Activated naive CD8-positive, alpha-beta T cell treated with anti-CD3 and anti-CD28 coated beads, Interleukin-2, amount 50 U/mL, for 24 hours (primary cell): ENCODE measurements around the gene MAMLD1.
A peak's percentile ranks its signal among the peaks of the same experiment; 100 is the strongest.
"Not testable (repeated sequence)": the region's sequence is repeated elsewhere in the genome, so short reads cannot be mapped to it uniquely, and the experiment has no call there.

Experiments
- ATAC-seq: fragments of 150-1000 bp; cut with Tn5 transposase; one replicate; pipeline ENCODE4 v1.10.0; 2021
- DNase-seq: peaks from one replicate; pipeline ENCODE4 v3.0.0; 2021
- H3K27ac Mint-ChIP-seq: one replicate; pipeline ENCODE4 v1.8.0; 2021; ENCODE audit warnings: mild to moderate bottlenecking, mixed read lengths
- H3K27me3 Mint-ChIP-seq: one replicate; pipeline ENCODE4 v1.8.0; 2021; ENCODE audit warnings: mixed read lengths
- H3K36me3 Mint-ChIP-seq: one replicate; pipeline ENCODE4 v1.8.0; 2021; ENCODE audit warnings: low read depth, mixed read lengths
- H3K4me1 Mint-ChIP-seq: one replicate; pipeline ENCODE4 v1.8.0; 2021; ENCODE audit warnings: mixed read lengths
- H3K4me3 Mint-ChIP-seq: one replicate; pipeline ENCODE4 v1.8.0; 2021; ENCODE audit warnings: mild to moderate bottlenecking, moderate library complexity, mixed read lengths
- H3K9me3 Mint-ChIP-seq: one replicate; pipeline ENCODE4 v1.8.0; 2021; ENCODE audit warnings: mixed read lengths

MAMLD1 gene

DNA sequence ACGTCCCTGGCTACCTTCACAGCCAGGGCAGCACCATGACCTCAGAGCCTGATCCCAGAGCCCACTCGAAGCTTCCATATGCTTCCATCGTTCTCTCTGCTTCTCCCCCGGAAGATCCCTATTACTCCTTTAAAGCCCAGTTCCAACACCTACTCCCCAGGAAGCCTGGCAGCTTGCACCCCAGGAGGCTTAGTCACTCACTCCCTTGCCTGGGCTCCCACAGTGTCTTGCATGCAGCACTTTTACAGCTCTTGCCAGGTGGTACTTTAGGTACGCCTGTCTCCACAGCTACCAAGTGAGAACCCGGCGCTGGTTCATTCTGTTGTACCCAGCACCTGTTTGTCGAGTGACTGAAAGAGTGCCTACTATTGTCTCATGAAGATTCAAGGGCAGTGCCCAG is 24.5 kb upstream of the MAMLD1 start:
- no peak overlapping the region for H3K27ac Mint-ChIP-seq
- H3K36me3 Mint-ChIP-seq: no peaks in the 10 kb centered on the region
- no peak for DNase-seq

DNA sequence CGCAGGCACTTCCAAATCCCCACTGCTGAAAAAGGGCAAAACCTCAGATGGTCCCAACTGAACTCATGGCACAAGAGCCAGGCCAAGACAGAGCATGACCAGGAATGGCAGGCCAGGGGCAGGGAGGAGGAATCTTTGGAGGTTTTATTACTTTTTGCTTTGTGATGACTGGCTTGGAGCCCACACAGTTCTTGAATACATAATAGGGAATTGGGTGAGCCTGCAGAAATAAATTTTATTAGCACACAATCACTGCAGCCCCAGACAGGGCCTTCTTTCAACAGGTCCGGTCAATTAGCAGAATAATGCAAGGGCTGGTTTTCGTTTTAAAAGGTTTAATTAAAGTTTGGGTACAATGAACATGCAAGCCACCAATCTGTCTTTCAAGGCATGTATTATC is 23.4 kb upstream of the MAMLD1 start:
- Mint-ChIP-seq H3K4me1 (no peaks in the 10 kb centered on the region), H3K36me3 (no peaks in the 10 kb centered on the region), H3K9me3 (no peaks in the 10 kb centered on the region), H3K4me3 (no peak overlapping the region), H3K27ac (no peak overlapping the region), H3K27me3 (peaks cover under 1% of the 10 kb centered on the region)
- ATAC-seq (no peak), DNase-seq (no peak)

More for the DNA sequence above, 24.5 kb upstream of the MAMLD1 start:
- no peaks in the 10 kb centered on the region for H3K27me3 Mint-ChIP-seq
- no peaks in the 10 kb centered on the region for H3K4me1 Mint-ChIP-seq
- no peak overlapping the region for H3K4me3 Mint-ChIP-seq
- H3K9me3 Mint-ChIP-seq: no peaks in the 10 kb centered on the region
- no peak for ATAC-seq

DNA sequence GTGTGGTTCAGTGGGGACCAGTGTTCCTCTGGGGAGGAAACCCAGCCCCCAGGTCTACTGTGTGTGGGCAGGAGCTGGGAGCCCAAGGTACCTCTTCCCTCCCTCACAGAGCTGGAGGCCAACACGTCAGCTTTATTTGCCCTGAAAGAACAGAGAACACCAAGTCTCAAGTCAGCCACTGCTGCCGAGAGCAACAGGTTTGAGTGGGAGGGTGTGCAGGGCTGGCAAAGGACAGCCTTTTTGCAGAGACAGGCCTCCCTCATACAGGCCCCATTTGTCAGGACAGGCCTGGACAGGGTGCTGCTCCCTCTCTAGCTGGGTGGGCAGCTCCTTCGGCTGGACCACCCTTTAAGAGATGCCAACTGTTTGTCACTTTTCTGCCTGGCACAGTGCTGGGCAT is 22.8 kb upstream of the MAMLD1 start:
- H3K27ac Mint-ChIP-seq, H3K4me3 Mint-ChIP-seq, H3K9me3 Mint-ChIP-seq, H3K36me3 Mint-ChIP-seq, H3K27me3 Mint-ChIP-seq, DNase-seq, H3K4me1 Mint-ChIP-seq, ATAC-seq: not testable (repeated sequence)

DNA sequence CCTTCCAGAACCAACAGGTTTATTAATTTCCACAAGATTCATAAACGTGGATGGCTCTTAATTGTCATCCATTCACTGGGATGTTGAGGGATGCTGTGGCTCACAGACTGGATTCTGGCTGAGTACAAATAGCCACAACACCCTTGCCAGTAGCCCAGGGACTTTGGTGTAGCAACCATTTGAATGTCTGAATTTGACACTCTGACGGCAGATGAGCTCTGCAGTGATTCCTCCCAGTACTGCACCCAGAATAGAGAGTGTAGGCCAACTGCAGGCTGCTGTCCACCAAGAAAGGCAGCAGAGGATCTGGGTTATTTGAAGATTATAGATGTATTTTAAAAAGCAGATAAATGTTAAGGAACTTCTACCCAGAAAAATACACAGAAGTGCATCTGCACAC is 15.6 kb upstream of the MAMLD1 start:
- Mint-ChIP-seq H3K36me3 (no peaks in the 10 kb centered on the region), H3K4me3 (no peak overlapping the region), H3K4me1 (no peaks in the 10 kb centered on the region), H3K27me3 (peaks cover 7% of the 10 kb centered on the region), H3K27ac (no peak overlapping the region), H3K9me3 (no peaks in the 10 kb centered on the region)
- DNase-seq: no peak
- no peak for ATAC-seq

DNA sequence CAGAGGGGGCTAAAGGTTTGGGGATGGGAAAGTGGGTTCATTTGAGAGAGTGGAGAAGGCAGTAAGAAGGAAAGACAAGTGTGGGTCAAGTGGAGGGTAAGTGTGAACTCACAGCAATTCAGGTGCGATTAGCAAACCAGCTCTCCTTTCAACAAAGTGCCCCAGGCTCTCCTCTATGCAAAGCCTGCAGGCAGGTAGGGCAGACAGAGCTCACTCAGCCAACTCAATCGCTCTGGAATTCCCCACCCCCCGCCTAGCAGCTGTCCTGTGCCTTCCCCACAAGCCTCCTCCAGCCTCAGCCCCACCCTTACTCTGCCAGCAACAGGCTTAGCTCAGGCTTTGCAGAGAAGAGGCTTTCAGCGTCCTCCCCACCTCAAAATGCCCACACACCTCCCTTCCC is 14.8 kb upstream of the MAMLD1 start:
- Mint-ChIP-seq H3K4me1 (no peaks in the 10 kb centered on the region), H3K9me3 (no peaks in the 10 kb centered on the region), H3K27me3 (peaks cover 10% of the 10 kb centered on the region), H3K4me3 (no peak overlapping the region), H3K27ac (no peak overlapping the region), H3K36me3 (no peaks in the 10 kb centered on the region)
- DNase-seq: no peak
- no peak for ATAC-seq

DNA sequence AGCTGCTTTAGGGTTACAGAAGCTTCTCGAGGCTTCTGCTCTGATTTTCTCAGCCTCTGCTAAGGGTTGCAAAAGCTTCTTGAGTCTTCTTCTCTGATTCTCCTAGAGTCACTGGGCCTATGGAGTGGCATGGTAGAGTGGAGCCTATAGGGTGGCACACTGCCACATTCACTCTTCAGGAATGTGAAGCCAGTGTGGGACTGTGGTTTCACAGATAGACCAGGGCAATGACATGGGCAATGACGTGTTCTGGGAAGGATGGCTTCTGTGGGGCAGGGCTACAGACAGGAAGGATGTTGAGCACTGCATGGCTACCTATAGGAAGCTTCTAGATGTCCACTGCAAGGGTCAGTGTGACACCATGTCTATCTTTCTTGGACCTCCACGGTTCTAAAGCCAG is 11.0 kb upstream of the MAMLD1 start:
- H3K27me3 Mint-ChIP-seq: peaks cover 8% of the 10 kb centered on the region
- H3K9me3 Mint-ChIP-seq: no peaks in the 10 kb centered on the region
- DNase-seq (no peak), ATAC-seq (no peak)
- no peaks in the 10 kb centered on the region for H3K36me3 Mint-ChIP-seq
- H3K27ac Mint-ChIP-seq: no peak overlapping the region
- no peaks in the 10 kb centered on the region for H3K4me1 Mint-ChIP-seq
- H3K4me3 Mint-ChIP-seq: no peak overlapping the region

DNA sequence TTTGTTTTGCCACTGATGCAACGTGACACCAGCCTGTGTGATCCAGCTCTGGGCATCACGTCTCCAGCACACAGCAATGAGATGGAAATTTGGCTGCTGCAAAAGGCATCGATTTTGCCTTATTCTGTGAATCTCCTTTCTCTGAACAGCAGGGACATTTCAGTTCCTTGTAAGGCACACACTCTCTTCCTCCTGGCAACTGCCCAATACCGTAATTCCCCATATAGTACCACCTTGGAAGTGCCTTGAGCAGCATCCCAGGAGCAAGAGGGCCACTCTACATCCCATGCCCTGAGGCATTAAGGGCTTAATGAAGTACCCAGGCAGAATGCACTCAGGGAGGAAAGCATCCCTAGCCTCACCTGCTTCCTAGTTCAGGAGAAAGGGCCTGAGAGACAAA is 10.5 kb upstream of the MAMLD1 start:
- no peak for DNase-seq
- ATAC-seq: no peak
- Mint-ChIP-seq H3K36me3 (no peaks in the 10 kb centered on the region), H3K9me3 (no peaks in the 10 kb centered on the region), H3K27ac (no peak overlapping the region), H3K4me1 (no peaks in the 10 kb centered on the region), H3K27me3 (peaks cover 8% of the 10 kb centered on the region), H3K4me3 (no peak overlapping the region)

DNA sequence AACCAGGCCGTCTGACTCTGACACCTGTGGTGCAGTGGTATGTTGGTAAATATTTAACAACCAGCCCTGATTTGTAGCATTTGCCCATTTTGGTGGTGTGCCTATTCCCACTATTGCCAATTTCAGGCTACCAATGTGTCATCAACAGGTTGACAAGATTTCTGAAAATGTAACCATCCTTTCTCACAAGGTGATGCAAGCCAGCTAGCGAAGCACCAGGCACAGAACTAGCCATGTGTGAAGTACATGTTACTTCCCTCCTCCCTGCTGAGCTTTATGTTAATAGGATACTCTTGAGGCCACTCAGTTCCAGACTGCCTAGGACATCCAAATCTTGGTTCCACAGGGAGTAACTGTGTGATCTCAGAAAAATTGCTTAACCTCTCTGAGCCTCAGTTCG is 7.2 kb upstream of the MAMLD1 start:
- peaks cover 21% of the 10 kb centered on the region for H3K27me3 Mint-ChIP-seq

DNA sequence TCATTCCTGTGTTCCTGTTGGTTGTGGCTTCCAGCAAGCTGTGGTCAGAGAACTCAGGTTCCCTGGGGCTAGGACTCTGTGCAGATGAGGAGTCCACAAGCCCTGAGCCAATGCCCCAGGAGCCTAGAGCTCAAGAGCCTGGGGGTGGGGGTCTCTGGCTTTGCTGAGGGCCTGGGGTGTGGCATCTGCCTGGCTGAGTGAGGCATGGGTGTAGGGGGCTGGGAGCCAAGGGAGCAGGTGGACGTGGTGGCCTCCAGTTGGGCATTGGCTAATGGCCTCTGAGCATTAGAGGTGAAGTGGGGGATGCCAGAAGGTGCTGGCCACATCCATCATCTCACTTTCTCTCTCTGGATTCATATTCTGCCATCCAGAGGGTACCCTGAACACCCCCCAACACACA is 5.3 kb upstream of the MAMLD1 start:
- H3K9me3 Mint-ChIP-seq: no peaks in the 10 kb centered on the region
- no peak for ATAC-seq
- no peaks in the 10 kb centered on the region for H3K36me3 Mint-ChIP-seq
- H3K4me1 Mint-ChIP-seq: peaks cover 6% of the 10 kb centered on the region
- no peak overlapping the region for H3K27ac Mint-ChIP-seq
- peaks cover 25% of the 10 kb centered on the region for H3K27me3 Mint-ChIP-seq
- no peak for DNase-seq
- H3K4me3 Mint-ChIP-seq: no peak overlapping the region

More for the DNA sequence above, 7.2 kb upstream of the MAMLD1 start:
- no peak overlapping the region for H3K27ac Mint-ChIP-seq
- DNase-seq (no peak), ATAC-seq (no peak)
- H3K9me3 Mint-ChIP-seq: no peaks in the 10 kb centered on the region
- no peak overlapping the region for H3K4me3 Mint-ChIP-seq
- H3K4me1 Mint-ChIP-seq: no peaks in the 10 kb centered on the region
- no peaks in the 10 kb centered on the region for H3K36me3 Mint-ChIP-seq

DNA sequence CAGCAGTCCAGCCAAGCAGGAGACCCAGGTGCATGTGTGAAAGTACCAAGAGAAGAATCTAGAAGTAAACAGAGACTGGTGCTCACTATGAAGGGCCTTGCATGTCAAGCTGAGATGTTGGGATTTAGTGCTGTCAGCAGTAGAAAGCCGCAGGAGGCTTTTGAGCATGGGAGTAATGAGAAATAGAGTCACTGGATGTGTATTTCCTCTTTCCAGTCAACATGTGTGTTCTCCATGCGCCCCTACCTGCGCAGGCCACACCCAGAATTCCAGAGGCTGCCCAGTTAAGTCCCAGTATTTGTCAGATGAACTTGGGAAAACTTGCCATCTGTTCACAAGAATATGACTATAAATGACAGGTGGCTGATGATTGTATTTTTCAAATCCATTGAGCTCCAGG is 4.5 kb upstream of the MAMLD1 start:
- H3K4me1 Mint-ChIP-seq: peaks cover 6% of the 10 kb centered on the region
- H3K4me3 Mint-ChIP-seq: no peak overlapping the region
- no peak for DNase-seq
- no peaks in the 10 kb centered on the region for H3K36me3 Mint-ChIP-seq
- no peak for ATAC-seq
- no peaks in the 10 kb centered on the region for H3K9me3 Mint-ChIP-seq
- H3K27ac Mint-ChIP-seq: no peak overlapping the region
- peaks cover 25% of the 10 kb centered on the region for H3K27me3 Mint-ChIP-seq

DNA sequence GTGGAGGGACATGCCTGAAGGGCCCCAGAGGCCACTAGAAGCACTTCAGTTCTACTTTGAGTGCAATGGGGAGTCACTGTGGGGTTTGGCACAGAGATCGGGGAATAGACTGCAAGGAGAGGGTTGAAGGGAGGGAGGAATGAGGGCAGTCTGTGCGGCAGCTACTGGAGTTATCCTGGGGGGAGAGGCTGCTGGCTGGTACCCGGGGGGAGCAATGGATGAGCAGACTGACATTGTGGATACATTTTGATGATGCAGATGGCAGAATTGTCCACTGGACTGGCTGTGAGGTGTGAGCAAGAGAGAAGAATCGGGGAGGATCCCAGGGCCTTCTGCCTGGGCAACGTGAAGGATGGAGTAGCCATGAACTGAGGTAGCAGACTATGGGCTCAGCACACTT is 2.8 kb upstream of the MAMLD1 start:
- Mint-ChIP-seq H3K36me3 (no peaks in the 10 kb centered on the region), H3K27ac (no peak overlapping the region), H3K4me3 (no peak overlapping the region), H3K4me1 (peaks cover 6% of the 10 kb centered on the region), H3K27me3 (peaks cover 25% of the 10 kb centered on the region), H3K9me3 (no peaks in the 10 kb centered on the region)
- ATAC-seq: no peak
- DNase-seq: no peak

DNA sequence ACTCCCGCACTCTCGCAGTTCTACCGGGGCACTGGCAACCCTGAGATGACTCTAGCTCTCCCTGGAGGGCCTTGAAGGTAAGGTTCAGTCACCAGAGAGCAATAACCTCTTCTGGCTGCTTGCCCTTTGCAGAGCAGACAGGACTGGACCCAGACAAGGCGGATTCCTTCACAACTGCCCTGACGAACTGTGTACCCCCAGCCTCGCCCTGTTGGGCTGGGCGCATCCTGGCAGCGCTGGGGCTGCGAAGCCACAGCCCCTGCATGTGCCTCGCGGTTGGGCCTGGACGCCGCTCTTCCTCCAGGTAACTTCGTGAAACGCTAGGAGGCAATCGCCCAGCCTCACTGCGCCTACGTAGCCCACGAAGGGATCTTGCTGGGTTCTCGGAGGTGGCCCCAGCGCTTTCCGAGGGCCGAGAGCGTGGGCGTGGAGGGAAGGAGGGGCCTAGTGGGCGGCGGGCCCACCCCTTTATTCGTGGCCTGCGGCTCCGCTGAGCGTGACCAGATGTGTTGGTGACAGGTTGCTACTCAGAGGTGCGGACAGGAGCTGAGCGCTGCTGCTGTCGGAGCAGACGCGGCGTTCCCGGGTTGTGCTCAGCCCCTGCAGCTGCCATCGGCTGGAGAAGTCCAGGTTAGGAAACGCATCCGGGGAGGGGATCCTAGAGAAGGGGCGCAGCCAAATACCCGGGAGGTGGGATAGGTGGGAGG is 1.9 kb upstream of the MAMLD1 start:
- Mint-ChIP-seq H3K36me3 (no peaks in the 10 kb centered on the region), H3K27ac (no peak overlapping the region), H3K4me3 (peak overlapping the region; percentile 74), H3K27me3 (peaks cover 25% of the 10 kb centered on the region), H3K9me3 (no peaks in the 10 kb centered on the region), H3K4me1 (peaks cover 14% of the 10 kb centered on the region)
- DNase-seq (peak; percentile 20), ATAC-seq (peak; percentile 9)

DNA sequence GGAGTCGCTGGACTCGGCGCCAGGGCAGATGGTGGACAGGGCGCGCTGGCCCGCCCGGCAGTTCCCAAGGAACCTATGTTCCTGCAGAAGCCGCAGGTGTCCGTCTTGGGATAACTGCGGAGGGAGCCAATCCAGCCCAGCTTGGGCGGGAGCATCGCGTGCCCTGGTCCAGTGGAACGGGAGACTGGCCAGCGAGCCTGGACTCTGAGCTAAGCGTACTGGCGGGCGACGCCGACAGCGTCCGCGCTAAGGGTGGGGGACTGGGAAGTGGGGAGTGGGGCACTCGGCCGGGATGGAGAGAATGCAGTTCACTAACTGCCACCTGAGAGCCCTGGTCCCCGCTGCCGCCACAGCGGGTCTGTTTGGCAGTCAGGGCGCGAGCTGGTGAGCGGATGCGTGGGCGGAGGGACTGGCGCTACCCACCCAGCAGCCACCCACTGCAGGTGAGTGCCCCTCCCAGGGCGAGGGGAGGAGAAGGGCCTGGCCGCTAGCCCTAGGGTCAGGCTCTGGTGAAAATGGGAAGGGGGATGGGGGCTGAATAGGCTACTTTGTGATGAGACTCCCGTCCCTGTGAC is 1.3 kb upstream of the MAMLD1 start:
- H3K27me3 Mint-ChIP-seq: peaks cover 25% of the 10 kb centered on the region
- DNase-seq (peak; percentile 12), ATAC-seq (no peak)
- no peak overlapping the region for H3K27ac Mint-ChIP-seq
- peak overlapping the region; percentile 74 for H3K4me3 Mint-ChIP-seq
- H3K4me1 Mint-ChIP-seq: peaks cover 20% of the 10 kb centered on the region
- H3K9me3 Mint-ChIP-seq: no peaks in the 10 kb centered on the region
- no peaks in the 10 kb centered on the region for H3K36me3 Mint-ChIP-seq

DNA sequence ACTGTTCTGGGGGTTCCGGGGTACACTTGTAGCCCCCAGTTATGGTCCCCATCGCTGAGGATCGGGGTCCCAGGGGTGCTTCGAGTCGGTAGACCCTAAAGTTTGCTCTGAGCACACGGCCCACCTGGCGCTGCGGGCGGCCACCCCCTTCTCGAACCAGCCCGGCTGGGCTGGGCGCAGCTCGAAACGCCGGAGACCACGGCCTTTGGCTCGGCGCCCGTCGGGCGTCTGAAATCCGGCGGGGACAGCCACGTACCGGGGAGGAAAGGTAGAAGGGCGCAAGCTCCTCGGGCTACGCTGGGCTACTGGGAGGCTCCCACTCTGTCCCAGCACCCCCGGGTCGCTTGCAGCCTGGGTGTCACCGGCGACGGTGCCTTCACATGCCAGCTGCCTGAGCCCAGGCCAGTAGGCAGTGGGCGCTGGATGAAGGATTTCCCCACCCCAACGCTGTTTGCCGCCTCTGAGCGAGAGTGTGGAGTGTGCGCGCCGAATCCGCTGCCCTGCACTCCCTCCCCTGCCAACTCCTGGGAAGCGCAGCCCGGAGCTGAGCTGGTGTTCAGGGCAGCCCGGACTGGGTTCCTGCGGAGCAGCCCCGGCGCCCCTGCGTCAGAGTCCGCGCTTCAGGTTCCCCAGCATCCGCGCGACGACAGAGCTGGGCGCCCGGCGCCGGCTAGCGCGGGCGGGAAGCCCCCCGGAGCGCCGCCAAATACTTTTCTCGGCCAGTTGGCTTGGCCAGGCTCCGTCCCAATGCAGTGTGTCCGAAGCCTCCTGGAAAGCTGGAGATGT is 637 bp downstream of the MAMLD1 start:
- Mint-ChIP-seq H3K9me3 (no peaks in the 10 kb centered on the region), H3K4me3 (peak overlapping the region; percentile 65), H3K36me3 (no peaks in the 10 kb centered on the region), H3K27me3 (peaks cover 25% of the 10 kb centered on the region), H3K27ac (no peak overlapping the region), H3K4me1 (peaks cover 25% of the 10 kb centered on the region)
- no peak for ATAC-seq
- DNase-seq: peak; percentile 7
